Adrenal gland (tissue), 12 donors: Measurements from ENCODE around the gene WIPF1. TPM values are rescaled to one million over a fixed set of nuclear protein-coding genes. Genes with fewer than 3 reads are reported as not detected.

ENCODE experiments used
- DNase-seq, 7 donors: peaks; one replicate each; pipeline ENCODE4 v3.0.0-alpha.2; 2019 to 2020
- H3K27ac ChIP-seq, 5 donors: fragments of 200-600 bp; sonication (generic) in 4 of 5; 1 replicate in 3 of 5; 2 replicates in 2 of 5; pipeline versions ENCODE4 v1.5.1 to v1.8.0; 2016 to 2020; ENCODE audit warnings: mild to moderate bottlenecking in 1 of 5
- H3K27me3 ChIP-seq: fragments of 200-600 bp; 2 replicates; pipeline ENCODE4 v1.8.0; 2021
- H3K36me3 ChIP-seq, 2 donors: fragments of 200-600 bp; replicated peaks in 1 of 2; 1 replicate in 1 of 2; 2 replicates in 1 of 2; pipeline versions ENCODE4 v1.5.1 to v1.8.0; 2018 to 2022
- H3K4me1 ChIP-seq, 2 donors: fragments of 200-600 bp; replicated peaks in 1 of 2; 1 replicate in 1 of 2; 2 replicates in 1 of 2; pipeline versions ENCODE4 v1.5.1 to v1.8.0; 2018 to 2021
- H3K4me3 ChIP-seq, 4 donors: fragments of 200-600 bp; sonication (generic) in 3 of 4; one replicate each; pipeline ENCODE4 v1.5.1; 2016 to 2018
- H3K9me3 ChIP-seq, 3 donors: fragments of 200-600 bp; sonication (generic) in 1 of 3; replicated peaks in 1 of 3; 1 replicate in 2 of 3; 2 replicates in 1 of 3; pipeline versions ENCODE4 v1.5.1 to v1.8.0; 2016 to 2021
- CTCF ChIP-seq, 6 experiments: fragments of 450-650 bp in 4 of 6; fragments of 200-600 bp in 2 of 6; sonication (generic) in 1 of 6; IDR thresholded peaks; 1 replicate in 5 of 6; 2 replicates in 1 of 6; pipeline versions ENCODE4 v1.5.1 to v1.8.0; 2016 to 2021; ENCODE audit warnings: antibody characterized with exemption in 6 of 6, mild to moderate bottlenecking in 2 of 6, moderate library complexity in 1 of 6
- POLR2A ChIP-seq, 2 donors: fragments of 450-650 bp; IDR thresholded peaks; one replicate each; pipeline ENCODE4 v1.6.1; 2017; ENCODE audit warnings: antibody characterized with exemption in 2 of 2, mild to moderate bottlenecking in 2 of 2, moderate library complexity in 1 of 2
- WGBS, 4 donors: extraction: QIAGEN DNeasy Blood & Tissue Kit in 2 of 4; methylation state at CpG; one replicate each; pipeline versions ENCODE4 v1.1.5 to v1.1.7; 2013 to 2017; 5-methylcytosine and 5-hydroxymethylcytosine counted together
- intact Hi-C, 2 donors: fragments of 100-400 bp; cut with DNase I; formaldehyde crosslinking; loops; one replicate each; pipeline versions ENCODE4 v1.14.1 to v1.15.0; 2022 to 2023
- polyA plus RNA-seq, 3 donors: library from polyadenylated mRNA; stranded (reverse); fragments of 200-250 nt in 2 of 3; fragments of 350-450 nt in 1 of 3; fragmentation: Illumina TruSeq in 1 of 3; extraction: RNeasy Lipid Tissue Mini Kit (QIAGEN cat#74804) in 1 of 3; gene quantifications; one replicate each; pipeline ENCODE4 v1.2.3, GENCODE V29; 2013 to 2014
- total RNA-seq, 9 donors: library from RNA; depleted of rRNA in 4 of 9; stranded (reverse); fragments of >200 nt in 4 of 9; fragments of 120-200 nt in 1 of 9; fragmentation: NEBNext Ultra II Directional in 1 of 9; extraction: Animal tissue kit (Norgen Biotek cat#: 25700) in 1 of 9; gene quantifications; one replicate each; pipeline versions ENCODE4 v1.1.0 to v1.2.4, GENCODE V29; 2013 to 2023
- donor health status: healthy with polysubstance abuse.
- donor health status: Bipolar disorder and iron deficiency.
- donor health status: DM: yes; HTN: yes; CAD: no.
- donor health status: DM: no; HTN: no; CAD: no.
- donor health status: DM: no; HTN: no; CAD: no.
- donor health status: DM: yes; HTN: yes; CAD: no.

WIPF1 gene
- total and polyA plus RNA-seq, 12 donors: 4.8 to 42.4 (median 24.6) TPM

- intact Hi-C loops: no loop called here
- Histone ChIP-seq H3K27me3 (no peaks in the 10 kb centered on the region), H3K4me1 (peaks cover 0 to 10% of the 10 kb centered on the region in 2 donors), H3K4me3 (no peak overlapping the region), H3K27ac (no peak overlapping the region), H3K9me3 (no peaks in the 10 kb centered on the region), H3K36me3 (no peaks in the 10 kb centered on the region)
- TF ChIP-seq POLR2A (IDR thresholded peaks at IDR 0.05): no peak
- TF ChIP-seq CTCF (IDR thresholded peaks at IDR 0.05): no peak
- 84 to 92% (median 87%) methylated on average over 11 of the region's 11 CpGs for WGBS, 4 donors
- DNase-seq: no peak
Measured at GRCh38 chr2:174631009-174631981, 33.7 kb upstream of the WIPF1 start.

GRCh38 chr2:174630107-174630506, 32.5 kb upstream of the WIPF1 start:
- intact Hi-C loops: no loop called here
- Histone ChIP-seq H3K9me3 (no peaks in the 10 kb centered on the region), H3K4me3 (no peak overlapping the region), H3K4me1 (peaks cover 0 to 10% of the 10 kb centered on the region in 2 donors), H3K36me3 (no peaks in the 10 kb centered on the region), H3K27ac (no peak overlapping the region), H3K27me3 (no peaks in the 10 kb centered on the region)
- no peak for DNase-seq
- TF ChIP-seq POLR2A (IDR thresholded peaks at IDR 0.05) (no peak), CTCF (IDR thresholded peaks at IDR 0.05) (no peak)
- 90 to 96% (median 93%) methylated on average over 3 of the region's 3 CpGs for whole genome bisulfite sequencing, 4 donors

GRCh38 chr2:174629506-174629905, 31.9 kb upstream of the WIPF1 start:
- no peak for DNase-seq
- TF ChIP-seq CTCF (IDR thresholded peaks at IDR 0.05) (no peak), POLR2A (IDR thresholded peaks at IDR 0.05) (no peak)
- Histone ChIP-seq H3K27me3 (no peaks in the 10 kb centered on the region), H3K4me1 (peaks cover 0 to 10% of the 10 kb centered on the region in 2 donors), H3K4me3 (no peak overlapping the region), H3K36me3 (no peaks in the 10 kb centered on the region), H3K27ac (no peak overlapping the region), H3K9me3 (no peaks in the 10 kb centered on the region)
- intact Hi-C loops: no loop called here
- 89 to 93% (median 91%) methylated on average over 6 of the region's 6 CpGs for WGBS, 4 donors

GRCh38 chr2:174628528-174629169, 31.0 kb upstream of the WIPF1 start:
- Histone ChIP-seq H3K27ac (no peak overlapping the region), H3K4me3 (no peak overlapping the region), H3K36me3 (no peaks in the 10 kb centered on the region), H3K27me3 (no peaks in the 10 kb centered on the region), H3K9me3 (no peaks in the 10 kb centered on the region), H3K4me1 (peaks cover 0 to 10% of the 10 kb centered on the region in 2 donors)
- intact Hi-C loops: no loop called here
- WGBS, 4 donors: 90 to 97% (median 92%) methylated on average over 2 of the region's 2 CpGs
- no peak for TF ChIP-seq CTCF (IDR thresholded peaks at IDR 0.05)
- TF ChIP-seq POLR2A (IDR thresholded peaks at IDR 0.05): no peak
- DNase-seq: no peak
